HL-60 (cell line): ENCODE results near the gene MAJIN.

Source experiments
- CTCF ChIP-seq: IDR thresholded peaks from one replicate; pipeline ENCODE4 v1.5.1; 2011; ENCODE audit warnings: low read length, control low read depth, inconsistent platforms; ENCODE audit not compliant: insufficient read depth
- POLR2AphosphoS5 ChIP-seq: IDR thresholded peaks from 2 replicates; pipeline ENCODE4 v1.6.1; 2012; ENCODE audit warnings: low read depth
- REST ChIP-seq: IDR thresholded peaks from 2 replicates; pipeline ENCODE4 v1.6.1; 2012; ENCODE audit warnings: low read depth; ENCODE audit not compliant: insufficient replicate concordance
- SPI1 ChIP-seq: IDR thresholded peaks from 2 replicates; pipeline ENCODE4 v1.6.1; 2012; ENCODE audit warnings: low read depth, mild to moderate bottlenecking, borderline replicate concordance

GRCh38 chr11:64898076-64898445 is 73.8 kb downstream of the MAJIN start:
- TF ChIP-seq REST (no peak), CTCF (no peak), POLR2AphosphoS5 (no peak), SPI1 (no peak)
